Measurements from ENCODE around the gene GDF9.

The GDF9 gene

GRCh38 chr5:132873930-132874271 lies 7.6 kb upstream of the GDF9 start:
- no peak for DNase-seq (ENCODE audit: low read depth)
- no peak for TF ChIP-seq CTCF (IDR thresholded peaks at IDR 0.05; ENCODE audit: insufficient read depth, low read depth, low read length, missing control alignments)
- H3K4me3 ChIP-seq (ENCODE audit: low read depth, low read length), result no peak overlapping the region

GRCh38 chr5:132873119-132873929 lies 7.1 kb upstream of the GDF9 start, which contains the start of gene LEAP2:
Gene LEAP2, plus strand, starts transcription at chr5:132873668. Its CDS starts 27 bp downstream, at chr5:132873695.
- TF ChIP-seq CTCF (IDR thresholded peaks at IDR 0.05; ENCODE audit: insufficient read depth, low read depth, low read length, missing control alignments), result no peak
- no peak for DNase-seq (ENCODE audit: low read depth)
- no peak within 1 kb of the TSS for H3K4me3 ChIP-seq (ENCODE audit: low read depth, low read length)

- H3K4me3 ChIP-seq (ENCODE audit: low read depth, low read length), result no peak overlapping the region
- no peak for TF ChIP-seq CTCF (IDR thresholded peaks at IDR 0.05; ENCODE audit: insufficient read depth, low read depth, low read length, missing control alignments)
- no peak for DNase-seq (ENCODE audit: low read depth)
These were observed 6.5 kb upstream of the GDF9 start for GRCh38 chr5:132872788-132873118.

- no peak for TF ChIP-seq CTCF (IDR thresholded peaks at IDR 0.05; ENCODE audit: insufficient read depth, low read depth, low read length, missing control alignments)
- no peak for DNase-seq (ENCODE audit: low read depth)
- no peak overlapping the region for H3K4me3 ChIP-seq (ENCODE audit: low read depth, low read length)
These were observed 5.4 kb upstream of the GDF9 start for GRCh38 chr5:132871459-132872284.

- no peak overlapping the region for H3K4me3 ChIP-seq (ENCODE audit: low read depth, low read length)
- no peak for TF ChIP-seq CTCF (IDR thresholded peaks at IDR 0.05; ENCODE audit: insufficient read depth, low read depth, low read length, missing control alignments)
- DNase-seq (ENCODE audit: low read depth), result no peak
These were observed 4.5 kb upstream of the GDF9 start for GRCh38 chr5:132870801-132871200.

GRCh38 chr5:132868754-132869153 lies 2.5 kb upstream of the GDF9 start:
- TF ChIP-seq CTCF (IDR thresholded peaks at IDR 0.05; ENCODE audit: insufficient read depth, low read depth, low read length, missing control alignments), result no peak
- no peak overlapping the region for H3K4me3 ChIP-seq (ENCODE audit: low read depth, low read length)

More at GRCh38 chr5:132868754-132869153, 2.5 kb upstream of the GDF9 start:
- no peak for DNase-seq (ENCODE audit: low read depth)

All from GM12865 (cell line).